DMS 273 (cell line): Measurements from ENCODE around the gene NFIC.
"Not testable (repeated sequence)": the region's sequence is repeated elsewhere in the genome, so short reads cannot be mapped to it uniquely, and the experiment has no call there.

Experiments
- DNase-seq: peaks from one replicate; lab custom pipeline; 2025; ENCODE audit not compliant: unreplicated experiment; lab: John Stamatoyannopoulos, UW

NFIC gene

DNA sequence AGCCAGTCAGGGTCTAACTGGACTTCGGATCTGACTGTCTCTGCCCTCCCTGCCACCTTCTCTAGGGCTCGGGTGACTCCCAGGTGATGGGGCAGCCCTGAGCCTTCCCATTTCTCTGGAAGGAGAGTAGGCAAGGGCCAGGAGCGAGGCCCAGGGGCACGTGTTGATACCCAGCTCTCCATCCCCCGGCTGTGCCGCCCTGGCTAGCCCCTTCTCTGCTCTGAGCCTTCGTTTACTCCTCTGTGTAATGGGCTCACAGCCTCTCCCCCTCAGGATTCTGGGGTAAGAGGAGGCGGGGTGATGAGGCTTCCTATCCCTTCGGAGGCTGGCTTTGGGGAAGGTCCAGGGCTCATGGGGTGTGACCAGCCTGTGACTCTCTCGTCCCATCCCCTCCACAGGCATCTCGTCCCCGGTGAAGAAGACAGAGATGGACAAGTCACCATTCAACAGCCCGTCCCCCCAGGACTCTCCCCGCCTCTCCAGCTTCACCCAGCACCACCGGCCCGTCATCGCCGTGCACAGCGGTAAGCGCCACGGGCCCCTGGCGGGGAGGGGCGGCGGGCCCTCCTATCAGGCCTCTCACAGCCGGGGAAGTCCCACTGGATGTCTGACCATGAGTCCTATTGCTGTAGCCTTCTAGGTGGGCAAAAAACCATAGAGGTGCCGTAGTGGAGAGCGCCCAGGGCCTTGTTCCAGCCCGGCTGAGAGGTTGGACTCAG, 82.4 kb downstream of the NFIC start:
- no peak for DNase-seq

DNA sequence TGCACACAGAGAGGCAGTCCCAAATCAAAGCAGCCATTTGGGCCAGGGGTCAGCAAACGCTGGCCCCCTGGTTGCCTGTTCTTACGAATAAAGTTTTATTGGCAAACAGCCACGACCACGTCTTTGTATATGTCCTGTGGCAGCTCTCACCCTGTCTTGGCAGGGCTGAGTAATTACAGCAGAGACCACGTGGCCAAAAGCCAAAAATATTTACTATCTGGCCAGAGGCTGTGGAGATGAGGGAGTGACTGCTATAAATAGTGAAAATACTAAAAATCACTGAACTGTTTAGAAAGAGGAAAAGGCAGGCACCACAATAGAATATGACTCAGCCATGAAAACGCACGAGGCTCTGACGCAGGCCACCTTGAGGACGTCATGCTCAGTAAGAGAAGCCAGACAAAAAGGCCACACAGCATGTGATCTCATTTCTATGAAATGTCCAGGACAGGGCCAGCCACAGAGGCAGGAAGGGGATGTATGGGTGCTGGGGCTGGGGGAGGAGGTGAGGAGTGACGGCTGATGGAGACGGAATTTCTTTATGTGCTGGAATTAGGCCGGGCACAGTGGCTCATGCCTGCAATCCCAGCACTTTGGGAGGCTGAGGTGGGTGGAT, 84.5 kb downstream of the NFIC start:
- DNase-seq, result peak; percentile 55

DNA sequence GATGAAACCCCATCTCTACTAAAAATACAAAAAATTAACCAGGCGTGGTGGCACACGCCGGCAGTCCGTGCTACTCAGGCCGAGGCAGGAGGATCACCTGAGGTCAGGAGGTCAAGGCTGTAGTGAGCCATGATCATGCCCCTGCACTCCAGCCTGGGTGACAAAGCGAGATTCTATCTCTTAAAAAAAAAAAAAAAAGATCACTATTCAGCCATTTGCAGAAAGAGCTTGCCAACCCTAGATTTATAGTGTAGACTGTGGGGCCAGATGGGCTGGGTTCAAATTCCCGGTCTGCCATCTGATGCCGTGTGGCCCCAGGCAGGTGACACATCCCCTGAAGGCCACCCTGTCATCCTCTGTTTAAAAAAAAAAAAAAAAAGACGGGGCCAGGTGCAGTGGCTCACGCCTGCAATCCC, 85.1 kb downstream of the NFIC start:
- DNase-seq, result no peak

DNA sequence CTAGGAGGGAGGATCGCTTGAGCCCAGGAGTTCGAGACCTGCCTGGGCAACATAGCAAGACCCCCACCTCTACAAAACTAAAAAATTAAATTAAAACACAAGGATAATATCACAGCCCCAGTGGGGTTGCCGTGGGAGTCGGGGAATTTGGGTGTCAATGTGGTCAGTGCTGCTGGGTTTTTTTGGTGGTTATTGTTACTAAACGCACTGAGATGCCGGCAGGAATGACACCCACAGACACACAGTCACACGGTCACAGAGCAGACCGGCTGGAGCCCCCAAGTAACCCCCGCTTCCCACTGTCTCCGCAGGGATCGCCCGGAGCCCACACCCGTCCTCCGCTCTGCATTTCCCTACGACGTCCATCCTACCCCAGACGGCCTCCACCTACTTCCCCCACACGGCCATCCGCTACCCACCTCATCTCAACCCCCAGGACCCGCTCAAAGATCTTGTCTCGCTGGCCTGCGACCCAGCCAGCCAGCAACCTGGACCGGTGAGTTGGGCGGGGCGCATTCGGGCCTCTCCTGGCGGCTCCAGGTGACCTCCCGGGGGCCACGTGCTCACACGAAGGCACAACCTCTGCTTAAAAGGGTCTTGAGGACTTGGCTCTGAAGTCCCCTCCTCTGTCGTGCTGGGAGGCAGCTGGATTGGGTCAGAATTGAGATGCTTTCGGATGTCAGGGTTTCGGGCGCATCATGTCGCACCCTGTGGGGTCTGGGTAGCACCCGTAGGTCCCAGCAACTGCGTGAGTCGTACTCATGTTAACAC, 86.0 kb downstream of the NFIC start:
- no peak for DNase-seq

DNA sequence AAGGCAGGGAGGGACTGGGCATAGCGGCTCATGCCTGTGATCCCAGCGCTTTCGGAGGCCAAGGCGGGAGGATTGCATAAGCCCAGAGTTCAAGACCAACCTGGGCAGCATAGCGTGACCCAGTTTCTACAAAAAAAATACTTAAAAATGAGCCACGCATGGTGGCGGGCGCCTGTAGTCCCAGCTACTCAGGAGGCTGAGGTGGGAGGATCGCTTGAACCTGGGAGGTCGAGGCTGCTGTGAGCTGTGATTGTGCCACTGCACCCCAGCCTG, 86.5 kb downstream of the NFIC start:
- not testable (repeated sequence) for DNase-seq

DNA sequence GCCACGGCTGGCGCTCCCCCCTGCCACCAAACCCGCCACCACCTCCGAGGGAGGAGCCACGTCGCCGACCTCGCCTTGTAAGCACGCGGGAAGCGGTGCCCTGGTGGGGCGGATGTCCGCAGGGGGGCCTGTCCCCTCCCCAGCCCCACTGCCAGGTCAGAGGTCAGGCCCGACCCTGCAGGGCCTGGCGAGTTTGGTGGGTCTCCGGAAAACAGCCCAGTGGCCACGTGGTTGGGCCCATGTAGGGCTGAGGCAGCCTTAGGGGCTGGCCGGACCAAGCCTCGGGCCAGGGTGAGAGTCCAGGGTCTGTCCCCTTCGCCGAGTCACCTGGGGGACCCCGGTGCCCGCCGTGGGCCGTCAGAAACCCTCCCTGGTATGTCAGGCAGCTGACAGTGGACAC, 87.5 kb downstream of the NFIC start:
- no peak for DNase-seq

DNA sequence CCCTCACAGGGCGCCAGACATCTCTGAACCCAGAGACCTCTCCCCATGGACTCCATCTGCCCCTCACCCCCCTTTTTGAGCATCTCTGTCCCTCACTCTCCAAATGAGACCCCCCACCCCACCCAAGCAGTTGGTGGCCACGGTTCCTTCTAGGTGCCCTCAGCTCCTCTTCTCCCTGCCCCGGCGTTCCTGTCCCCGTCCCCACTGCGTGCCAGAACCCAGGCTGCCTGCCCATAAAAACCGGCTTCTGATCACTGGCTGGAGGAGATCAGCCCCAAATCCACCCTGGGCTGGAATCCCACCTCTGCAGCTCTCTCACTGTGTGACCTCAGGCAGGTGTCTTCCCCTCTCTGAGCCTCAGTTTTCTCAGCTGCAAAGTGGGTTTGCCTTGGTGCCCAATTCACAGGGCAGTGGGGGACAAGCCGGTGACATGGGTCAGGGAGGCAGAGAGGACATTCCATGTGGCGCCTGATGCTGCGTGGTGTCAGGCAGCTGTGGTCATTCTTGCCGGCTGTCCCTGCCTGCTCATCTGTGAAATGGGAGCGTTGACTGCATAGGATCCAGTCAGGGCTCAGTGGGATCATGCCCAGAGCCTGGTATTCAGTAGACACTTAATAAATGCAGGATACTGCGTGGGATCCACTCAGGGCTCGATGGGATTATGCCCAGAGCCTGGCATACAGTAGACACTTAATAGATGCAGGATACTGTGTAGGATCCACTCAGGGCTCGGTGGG, 88.4 kb downstream of the NFIC start:
- DNase-seq, result no peak

DNA sequence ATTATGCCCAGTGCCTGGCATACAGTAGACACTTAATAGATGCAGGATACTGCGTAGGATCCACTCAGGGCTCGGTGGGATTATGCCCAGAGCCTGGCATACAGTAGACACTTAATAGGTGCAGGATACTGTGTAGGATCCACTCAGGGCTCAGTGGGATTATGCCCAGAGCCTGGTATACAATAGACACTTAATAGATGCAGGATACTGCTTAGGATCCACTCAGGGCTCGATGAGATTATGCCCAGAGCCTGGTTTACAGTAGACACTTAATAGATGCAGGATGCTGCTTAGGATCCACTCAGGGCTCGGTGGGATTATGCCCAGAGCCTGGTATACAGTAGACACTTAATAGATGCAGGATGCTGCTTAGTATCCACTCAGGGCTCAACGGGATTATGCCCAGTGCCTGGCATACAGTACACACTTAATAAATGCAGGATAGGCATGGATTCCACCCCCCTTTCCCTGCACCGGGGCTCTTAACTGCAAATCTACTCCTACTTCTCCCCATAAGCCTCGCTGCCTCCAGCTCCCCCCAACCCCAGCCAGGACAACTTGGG, 89.1 kb downstream of the NFIC start:
- no peak for DNase-seq

DNA sequence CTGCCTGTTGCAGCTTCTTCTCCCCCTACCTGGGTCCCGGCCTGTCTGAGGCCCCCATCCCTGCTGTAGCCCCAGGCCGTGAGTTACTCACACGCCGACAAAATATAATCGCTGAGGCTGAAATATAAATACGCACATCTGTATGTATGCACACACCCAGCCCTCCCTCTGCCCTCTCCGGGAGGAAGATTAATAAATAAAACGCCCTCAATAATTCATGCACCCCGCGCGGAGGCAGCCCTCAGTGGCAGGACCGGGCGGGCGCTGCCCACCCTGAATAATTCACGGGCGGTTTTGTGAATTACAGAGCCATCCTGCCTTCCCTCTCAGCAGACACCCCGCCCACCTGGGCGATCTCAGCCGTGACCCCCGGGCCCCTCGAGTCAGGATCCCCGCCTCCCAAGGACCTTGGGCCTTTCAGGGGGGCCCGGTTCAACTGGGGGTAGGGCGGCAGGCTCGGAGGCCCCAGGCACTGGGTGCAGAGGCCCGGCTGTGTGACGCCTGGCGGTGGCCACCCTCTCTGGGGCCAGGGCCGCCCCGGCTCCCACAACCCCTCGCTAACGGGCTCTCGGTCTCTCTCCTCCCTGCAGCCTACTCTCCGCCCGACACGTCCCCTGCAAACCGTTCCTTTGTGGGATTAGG, 89.7 kb downstream of the NFIC start:
- DNase-seq, result no peak

DNA sequence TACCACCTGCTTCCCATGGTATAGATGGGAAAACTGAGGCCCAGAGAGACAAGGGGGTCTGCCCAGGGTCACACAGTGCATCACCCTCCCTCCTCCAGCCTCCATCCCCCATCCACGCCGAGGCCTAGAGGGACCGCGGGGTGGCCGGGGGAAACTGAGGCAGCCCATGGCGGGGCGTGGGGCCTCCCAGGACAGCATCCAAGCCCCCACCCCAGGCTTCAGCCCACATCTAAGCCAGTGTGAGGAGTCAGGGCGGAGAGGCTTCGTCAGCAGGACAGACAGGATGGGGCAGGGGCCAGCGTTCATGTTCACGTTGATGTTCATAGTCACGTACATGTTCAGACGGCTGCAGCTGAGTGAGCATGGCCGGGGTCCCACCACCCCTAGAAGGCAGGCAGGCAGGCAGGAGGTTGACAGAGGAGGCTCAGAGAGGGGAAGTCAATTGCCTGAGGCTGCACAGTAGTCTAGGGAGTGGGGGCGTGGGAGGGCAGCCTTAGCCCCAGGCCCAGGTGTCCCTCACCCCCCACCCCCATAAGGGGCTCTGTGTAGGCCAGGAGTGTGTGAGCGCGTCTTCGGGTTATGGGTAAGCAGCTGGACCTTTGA, 90.6 kb downstream of the NFIC start:
- DNase-seq, result no peak

DNA sequence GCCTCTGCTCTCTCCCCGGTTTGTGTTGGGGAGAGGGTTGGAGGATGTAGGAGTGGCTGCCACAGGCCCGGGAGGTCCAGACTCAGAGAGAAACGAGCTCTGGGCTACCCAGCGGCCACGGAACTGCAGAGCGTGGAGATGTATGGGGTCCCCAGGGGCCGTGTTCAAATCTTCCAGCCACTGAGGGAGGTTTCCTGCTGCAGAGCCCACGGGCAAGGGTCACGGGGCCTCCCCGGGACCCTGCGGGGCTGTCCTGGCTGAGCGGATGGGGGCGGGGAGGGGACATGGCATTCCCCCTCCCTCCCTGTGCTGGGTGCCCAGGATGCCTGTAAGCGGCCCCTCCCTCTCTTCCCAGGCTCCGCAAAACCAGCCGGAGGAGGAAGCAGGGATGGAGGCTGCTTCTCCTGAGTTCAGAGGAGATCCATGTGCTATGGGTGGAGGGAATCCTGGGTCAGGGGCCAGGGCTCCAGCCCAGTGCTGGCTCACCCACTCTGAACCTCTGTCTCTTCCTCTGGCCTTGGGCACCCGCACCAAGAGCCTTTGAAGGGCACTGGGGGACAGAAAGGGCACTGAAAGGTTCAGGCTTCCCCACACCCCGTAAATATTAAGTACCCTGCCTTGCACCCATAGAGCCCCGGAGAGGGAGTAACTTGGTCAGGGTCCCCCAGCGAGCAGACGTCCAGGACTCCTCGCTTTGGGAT, 91.3 kb downstream of the NFIC start:
- DNase-seq, result no peak

DNA sequence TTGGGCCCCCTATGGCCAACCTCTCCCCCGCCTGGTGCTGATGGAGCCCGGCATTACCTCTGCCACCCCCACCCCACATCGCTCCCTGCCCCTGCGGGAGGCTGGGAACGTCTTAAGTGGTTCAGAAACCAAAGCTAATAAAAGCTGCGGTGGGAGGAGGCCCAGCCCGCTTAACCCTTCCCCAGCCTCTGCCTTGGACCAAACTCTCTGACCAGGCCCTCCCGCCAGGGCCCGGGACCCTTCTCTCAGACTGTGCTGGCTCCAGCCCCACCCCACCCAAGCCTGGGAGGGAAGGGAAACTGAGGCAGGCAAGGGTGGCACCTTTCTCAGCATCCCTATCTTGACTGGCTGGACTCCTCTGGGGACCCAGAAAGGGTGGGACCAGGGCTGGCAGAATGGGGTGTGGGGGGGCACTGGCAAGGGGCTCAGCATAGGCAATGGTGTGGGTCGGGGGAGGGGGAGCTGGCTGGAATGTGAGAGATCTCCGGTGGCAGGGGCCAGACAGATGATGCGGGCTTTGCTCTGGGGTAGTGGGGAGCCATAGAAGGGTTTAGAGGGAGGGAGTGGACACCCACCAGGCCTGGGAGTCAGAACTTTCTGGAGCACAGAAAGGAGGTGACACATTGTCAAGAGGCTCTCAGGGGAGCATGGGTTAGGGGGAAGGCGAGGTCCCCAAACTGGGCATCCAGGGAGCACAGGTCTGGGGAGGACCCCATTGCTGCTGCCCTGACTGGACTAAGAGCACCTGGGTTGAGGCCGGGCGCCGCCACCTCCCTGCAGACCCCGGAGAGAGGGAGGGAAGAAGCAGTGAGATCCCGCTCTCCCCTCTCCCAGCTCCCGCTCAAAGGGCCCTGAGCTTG, 92.1 kb downstream of the NFIC start:
- no peak for DNase-seq

DNA sequence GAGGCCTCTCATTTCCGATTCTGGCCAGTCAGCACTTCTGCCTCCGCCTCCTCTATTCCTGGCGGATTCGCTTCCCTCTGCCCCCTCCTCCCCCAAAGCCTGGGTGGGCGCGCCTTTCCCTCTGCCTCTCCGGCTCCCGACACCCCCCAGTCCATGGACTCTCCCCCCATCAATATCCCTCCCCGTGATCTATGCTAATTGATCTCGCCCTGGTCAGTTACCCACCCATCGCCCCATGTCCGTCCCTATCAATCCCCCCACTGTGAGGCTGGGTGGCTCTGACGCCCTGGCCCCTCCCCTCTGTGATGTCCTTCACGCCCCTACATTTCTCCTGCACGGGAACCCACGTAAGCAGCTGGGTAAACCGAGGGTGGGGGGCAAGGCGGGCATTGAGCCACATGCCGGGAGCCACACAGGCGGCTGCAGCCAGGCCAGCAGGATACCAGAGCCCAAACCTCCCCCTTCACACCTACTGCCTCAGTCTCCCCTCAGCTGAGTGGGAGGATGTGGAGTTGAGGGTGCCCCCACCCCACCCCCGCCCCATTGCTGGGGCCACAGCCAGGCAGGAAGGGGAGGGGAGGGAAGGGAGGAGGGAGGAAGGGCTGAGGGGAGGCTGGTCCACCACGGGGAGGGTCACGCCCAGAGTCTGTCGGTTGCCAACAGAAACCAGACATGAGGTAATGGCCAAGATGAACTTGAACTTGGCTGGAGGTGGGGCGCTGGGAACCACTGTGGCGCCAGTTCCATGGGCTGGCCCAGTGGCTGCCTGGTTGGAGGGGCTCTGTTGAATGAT, 92.9 kb downstream of the NFIC start:
- DNase-seq, result peak; percentile 53

DNA sequence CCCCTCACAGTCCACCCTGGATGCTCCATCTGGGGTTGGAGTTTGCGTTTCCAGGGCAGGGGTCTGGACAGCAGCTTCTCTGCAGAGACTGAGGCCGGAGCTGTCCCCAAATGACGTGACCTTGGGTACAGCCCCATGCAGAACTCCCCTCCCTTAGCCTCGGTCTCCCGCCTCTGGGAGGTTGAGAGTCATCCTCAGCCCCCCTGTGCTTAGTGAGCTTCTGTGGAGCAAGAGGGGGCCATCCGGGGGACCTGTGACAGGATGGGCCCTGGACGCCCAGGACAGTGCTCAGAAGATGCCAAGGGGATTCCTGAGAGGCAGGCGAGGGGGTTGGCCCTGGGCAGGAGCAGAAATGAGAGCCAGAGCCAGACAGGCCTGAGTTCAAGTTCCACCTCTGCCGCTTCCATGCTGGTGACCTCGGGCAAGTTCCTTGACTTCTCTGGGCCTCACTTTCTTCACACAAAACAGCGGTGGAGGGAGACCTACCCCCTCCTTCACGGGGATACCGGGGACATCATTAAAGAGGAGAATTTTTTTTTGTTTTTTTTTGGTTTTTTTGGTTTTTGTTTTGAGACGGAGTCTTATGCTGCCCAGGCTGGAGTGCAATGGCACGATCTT, 93.7 kb downstream of the NFIC start:
- no peak for DNase-seq

DNA sequence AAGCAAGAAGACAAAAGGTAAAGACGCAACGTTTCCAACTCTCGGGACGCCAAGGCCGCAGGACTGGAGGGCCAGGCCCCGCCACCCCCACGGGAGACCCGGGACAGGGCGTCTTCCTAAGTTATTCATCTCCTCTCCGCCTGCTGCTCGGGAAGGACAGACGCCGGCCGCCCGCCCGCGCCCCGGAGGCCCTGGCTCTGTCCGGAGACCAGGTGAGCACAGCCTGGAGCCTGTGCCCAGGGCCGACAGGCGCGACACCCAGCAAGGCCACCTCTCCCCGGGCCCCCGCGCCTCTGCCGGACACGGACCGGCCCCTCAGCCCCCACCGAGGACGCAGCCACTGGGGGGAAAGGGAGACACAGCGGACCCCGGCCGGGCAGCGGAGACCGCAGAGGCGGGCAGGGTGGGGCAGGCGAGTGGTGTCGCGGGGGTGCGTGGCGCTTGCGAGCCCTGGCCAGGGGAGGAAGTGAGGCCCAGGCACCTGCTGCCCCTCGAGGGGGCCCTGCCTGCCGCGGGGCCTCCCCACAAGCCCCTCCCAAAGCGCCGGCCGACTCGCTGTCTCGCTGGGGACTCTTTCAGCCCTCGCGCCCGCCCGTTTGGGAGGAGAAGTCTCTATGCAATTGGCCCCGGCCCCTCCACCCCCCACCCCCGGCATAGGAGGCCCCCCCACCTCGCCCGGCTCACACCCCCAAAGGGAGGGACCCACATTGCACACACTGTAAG, 96.8 kb downstream of the NFIC start:
- DNase-seq, result no peak

DNA sequence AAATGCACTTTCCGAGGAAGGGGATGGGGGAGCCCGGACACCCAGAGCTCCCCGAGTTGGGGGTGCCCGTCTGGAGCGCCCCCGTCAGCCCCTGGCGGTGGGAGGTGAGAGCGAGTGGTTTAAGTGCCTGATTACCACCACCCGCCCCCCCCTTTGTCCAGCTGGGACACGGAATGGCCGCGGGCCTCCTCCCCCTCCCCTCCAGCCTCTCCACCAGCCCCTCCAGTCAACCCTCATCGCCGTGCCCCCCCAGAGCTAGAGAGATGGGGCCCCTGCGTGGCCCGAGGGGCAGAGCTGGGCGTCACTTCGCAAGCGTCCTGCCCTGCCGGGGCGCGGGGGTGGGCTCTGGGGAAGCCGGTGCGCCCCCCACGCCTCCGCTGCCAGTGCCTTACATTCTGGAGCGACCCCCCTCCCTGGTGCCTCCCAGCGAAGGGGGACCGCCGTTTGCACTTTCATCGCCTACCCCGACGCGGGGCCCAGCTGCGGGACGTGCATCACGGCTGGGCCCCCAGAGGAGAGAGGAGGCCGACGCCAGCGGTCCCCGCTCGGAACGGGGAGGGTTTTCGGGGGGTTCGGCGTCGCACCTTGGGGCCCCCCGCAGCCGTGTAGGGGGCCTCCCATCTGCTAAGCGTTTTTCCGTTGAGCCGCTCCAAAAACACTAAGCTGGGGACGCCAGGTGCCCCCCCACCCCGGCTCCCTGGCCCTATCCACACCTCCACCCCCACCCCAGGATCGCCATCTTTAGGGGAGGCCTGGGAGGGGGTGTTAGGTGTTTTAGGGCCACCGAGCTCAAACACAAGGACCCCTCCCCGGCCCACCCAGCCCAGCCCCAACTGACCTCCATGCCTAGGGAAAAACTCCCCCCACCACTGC, 97.6 kb downstream of the NFIC start:
- no peak for DNase-seq
